GM12878 (cell line): ENCODE results near the gene YEATS2. TPM values are rescaled to one million over a fixed set of nuclear protein-coding genes. Genes with fewer than 3 reads are reported as not detected.
"Not testable (repeated sequence)": the region's sequence is repeated elsewhere in the genome, so short reads cannot be mapped to it uniquely, and the experiment has no call there.

Source experiments
- ATAC-seq: fragments of 200-7000 bp; cut with Tn5 transposase; 3 replicates; pipeline ENCODE4 v1.9.1; 2020; ENCODE audit warnings: mild to moderate bottlenecking, moderate library complexity
- BruUV-seq: library from RNA; stranded (reverse); fragments of 400-500 nt; replicated peaks from 2 replicates; lab custom pipeline; 2021; lab: Mats Ljungman, UMichigan
- CTCF ChIA-PET: fragments of 300-600 bp; sonication (Branson Sonifier 250); formaldehyde crosslinking; extraction: SDS; loops from one replicate; lab custom pipeline; 2021; ENCODE audit warnings: inconsistent platforms; lab: Yijun Ruan, JAX
- POLR2A ChIA-PET: fragments of 350-600 bp; formaldehyde crosslinking; extraction: SDS; loops from one replicate; lab custom pipeline; 2021; ENCODE audit warnings: inconsistent platforms; lab: Charles Lee
- RAD21 ChIA-PET: fragments of 300-600 bp; sonication (Branson Sonifier 250); formaldehyde crosslinking; loops from one replicate; lab custom pipeline; 2023; ENCODE audit warnings: antibody characterized with exemption; ENCODE audit not compliant: unreplicated experiment; lab: Charles Lee
- SMC1A ChIA-PET: fragments of 300-600 bp; sonication (Branson Sonifier 250); formaldehyde crosslinking; loops from one replicate; lab custom pipeline; 2023; ENCODE audit not compliant: unreplicated experiment, uncharacterized antibody; lab: Charles Lee
- DNase-seq: peaks from one replicate; pipeline ENCODE4 v3.0.0-alpha.2; 2011; ENCODE audit warnings: low read depth, low spot score
- FAIRE-seq: peaks from 3 replicates; lab custom pipeline; 2011; peaks lifted over from hg19 to GRCh38; lab: Jason Lieb, UNC
- H2AFZ ChIP-seq: 2 replicates; pipeline ENCODE4 v1.6.0; 2011; ENCODE audit warnings: low read depth, low read length, control low read depth; ENCODE audit not compliant: control insufficient read depth
- H3K27ac ChIP-seq: 2 replicates; pipeline ENCODE4 v1.5.1; 2011; ENCODE audit warnings: control low read depth; ENCODE audit not compliant: control insufficient read depth, insufficient read depth
- H3K27me3 ChIP-seq, 2 experiments: replicated peaks in 1 of 2; 2 replicates each; pipeline versions ENCODE4 v1.6.0 to v1.6.1; 2011; ENCODE audit warnings: low read length in 1 of 2; ENCODE audit not compliant: control insufficient read depth in 2 of 2, insufficient read depth in 2 of 2
- H3K36me3 ChIP-seq, 2 experiments: 2 replicates each; pipeline ENCODE4 v1.5.1; 2011; ENCODE audit warnings: low read length in 1 of 2; ENCODE audit not compliant: control insufficient read depth in 2 of 2, insufficient read depth in 2 of 2
- H3K4me1 ChIP-seq: 2 replicates; pipeline ENCODE4 v1.6.1; 2011; ENCODE audit warnings: mild to moderate bottlenecking, low read length, moderate library complexity, mixed read lengths; ENCODE audit not compliant: control insufficient read depth, insufficient read depth
- H3K4me2 ChIP-seq: 2 replicates; pipeline ENCODE4 v1.6.0; 2011; ENCODE audit warnings: control low read depth; ENCODE audit not compliant: control insufficient read depth, insufficient read depth
- H3K4me3 ChIP-seq: fragments of 200-600 bp; sonication (generic); 2 replicates; pipeline ENCODE4 v1.5.1; 2016
- H3K79me2 ChIP-seq: 2 replicates; pipeline ENCODE4 v1.6.0; 2011; ENCODE audit warnings: low read length; ENCODE audit not compliant: control insufficient read depth, insufficient read depth
- H3K9ac ChIP-seq: 2 replicates; pipeline ENCODE4 v1.8.0; 2011; ENCODE audit warnings: low read length, control low read depth, mixed read lengths; ENCODE audit not compliant: control insufficient read depth, insufficient read depth
- H3K9me3 ChIP-seq: replicated peaks from 3 replicates; pipeline ENCODE4 v1.5.1; 2011; ENCODE audit warnings: mild to moderate bottlenecking, low read length; ENCODE audit not compliant: control insufficient read depth, insufficient read depth
- H4K20me1 ChIP-seq: 2 replicates; pipeline ENCODE4 v1.6.0; 2011; ENCODE audit not compliant: control insufficient read depth, insufficient read depth
- DPF2 ChIP-seq: fragments of 450-650 bp; IDR thresholded peaks from 2 replicates; pipeline ENCODE4 v1.6.1; 2017; ENCODE audit warnings: mild to moderate bottlenecking
- EP300 ChIP-seq, 2 experiments: fragments of 150-350 bp in 1 of 2; IDR thresholded peaks; 2 replicates each; pipeline ENCODE4 v1.6.1; 2011 to 2012; ENCODE audit warnings: low read depth in 2 of 2, low read length in 2 of 2, borderline replicate concordance in 1 of 2, improper control_type of control experiment in 1 of 2, inconsistent platforms in 1 of 2; ENCODE audit not compliant: control insufficient read depth in 1 of 2
- GATAD2B ChIP-seq: fragments of 450-650 bp; conservative IDR thresholded peaks from 2 replicates; pipeline ENCODE4 v1.6.1; 2017; ENCODE audit warnings: low read depth, mild to moderate bottlenecking, moderate library complexity
- HDGF ChIP-seq: fragments of 450-650 bp; IDR thresholded peaks from 2 replicates; pipeline ENCODE4 v1.6.1; 2016; ENCODE audit warnings: antibody characterized with exemption
- HSF1 ChIP-seq: fragments of 150-350 bp; IDR thresholded peaks from 2 replicates; pipeline ENCODE4 v1.6.1; 2014; ENCODE audit warnings: mild to moderate bottlenecking, low read depth, low read length
- IKZF2 ChIP-seq, 2 experiments: fragments of 450-650 bp; IDR thresholded peaks; 2 replicates each; pipeline ENCODE4 v1.6.1; 2017; ENCODE audit warnings: mild to moderate bottlenecking in 2 of 2, moderate library complexity in 2 of 2
- RAD21 ChIP-seq: IDR thresholded peaks from 2 replicates; pipeline ENCODE4 v1.6.1; 2011; ENCODE audit warnings: mild to moderate bottlenecking, low read depth, low read length, moderate library complexity; ENCODE audit not compliant: insufficient read depth
- SKIL ChIP-seq: fragments of 450-650 bp; IDR thresholded peaks from 2 replicates; pipeline ENCODE4 v1.6.1; 2017; ENCODE audit warnings: mild to moderate bottlenecking, low read depth, inconsistent platforms; ENCODE audit not compliant: poor library complexity, severe bottlenecking
- SMAD1 ChIP-seq: fragments of 450-650 bp; IDR thresholded peaks from 2 replicates; pipeline ENCODE4 v1.6.1; 2018; ENCODE audit warnings: mild to moderate bottlenecking, low read depth; ENCODE audit not compliant: partially characterized antibody
- USF2 ChIP-seq: IDR thresholded peaks from 2 replicates; pipeline ENCODE4 v1.6.1; 2011; ENCODE audit warnings: low read depth, low read length, improper control_type of control experiment, borderline replicate concordance
- WGBS: methylation state at CpG from one replicate; pipeline ENCODE4 v1.1.6; 2016; ENCODE audit warnings: low lambda C conversion rate; ENCODE audit not compliant: insufficient replicate concordance, insufficient coverage; ENCODE audit errors: missing lambda C conversion rate; 5-methylcytosine and 5-hydroxymethylcytosine counted together
- in situ Hi-C: fragments of 300-500 bp; cut with MboI; formaldehyde crosslinking; loops from 9 replicates; pipeline ENCODE4 v1.14.3; 2018; ENCODE audit warnings: mixed read lengths
- intact Hi-C: fragments of 100-400 bp; cut with micrococcal nuclease; formaldehyde crosslinking; loops from one replicate; pipeline ENCODE4 v1.14.2; 2022; ENCODE audit not compliant: unreplicated experiment
- polyA plus RNA-seq, 11 experiments: library from polyadenylated mRNA; depleted of rRNA in 4 of 11; unstranded in 6 of 11; stranded (reverse) in 5 of 11; fragments of >200 nt; fragmentation: Nextera tagmentation in 4 of 11; fragmentation: Illumina TruSeq in 1 of 11; extraction: Ambion mirVana in 4 of 11; extraction: Trizol in 1 of 11; gene quantifications; 1 replicate in 1 of 11; 2 replicates in 10 of 11; pipeline versions ENCODE4 v1.2.1 to v1.2.3, GENCODE V29; 2011 to 2016; ENCODE audit warnings: inconsistent platforms in 2 of 11, missing spikeins in 2 of 11, low read depth in 1 of 11
- total RNA-seq, 4 experiments: library from RNA; depleted of rRNA in 3 of 4; stranded (reverse); fragments of >200 nt in 3 of 4; fragmentation: Illumina TruSeq in 1 of 4; extraction: Trizol in 1 of 4; gene quantifications; 2 replicates each; pipeline versions ENCODE4 v1.2.1 to v1.2.3, GENCODE V29; 2013 to 2021

YEATS2 gene
- total and polyA plus RNA-seq, 10 of the 15 experiments (the other 5 are each of a cell fraction or from before 2014, with no cell fraction given): 1.9 to 65.3 (median 25.8) TPM

GRCh38 chr3:183737116-183737515 is 39.5 kb downstream of the YEATS2 start:
- H3K4me1 ChIP-seq: no peaks in the 10 kb centered on the region
- no peak overlapping the region for H3K9ac ChIP-seq
- peaks cover 10 to 26% of the 10 kb centered on the region in 2 experiments for H3K36me3 ChIP-seq
- in situ Hi-C loops (no loop called here), intact Hi-C loops (no loop called here)
- no TSS peak for BruUV-seq
- CTCF ChIA-PET: no interaction called here
- ATAC-seq: no peak
- peaks cover 2% of the 10 kb centered on the region; the same call in 1 of the 3 replicates for H3K9me3 ChIP-seq
- no peak overlapping the region for H2AFZ ChIP-seq
- FAIRE-seq: no peak
- no peak overlapping the region for H3K4me3 ChIP-seq
- no peaks in the 10 kb centered on the region for H3K79me2 ChIP-seq
- H3K4me2 ChIP-seq: no peak overlapping the region
- no peaks in the 10 kb centered on the region for H3K27me3 ChIP-seq
- DNase-seq: no peak
- SMC1A ChIA-PET: no interaction called here
- 97% methylated on average over 2 of the region's 2 CpGs for WGBS
- no peak overlapping the region for H3K27ac ChIP-seq
- POLR2A ChIA-PET: no interaction called here
- RAD21 ChIA-PET: no interaction called here
- TF ChIP-seq HDGF (no peak), HSF1 (no peak), SKIL (no peak), SMAD1 (no peak), EP300 (IDR thresholded peaks at IDR 0.05; ENCODE audit: borderline replicate concordance in 1 of 2, control insufficient read depth in 1 of 2, low read depth in 2 of 2, low read length in 2 of 2) (no peak), IKZF2 (IDR thresholded peaks at IDR 0.05) (no peak), GATAD2B (no peak), DPF2 (no peak), USF2 (no peak), RAD21 (no peak)
- no peaks in the 10 kb centered on the region for H4K20me1 ChIP-seq

- H3K4me2 ChIP-seq, in situ Hi-C loops, H2AFZ ChIP-seq, H3K9me3 ChIP-seq, FAIRE-seq, H3K4me3 ChIP-seq, BruUV-seq, intact Hi-C loops, ATAC-seq, H3K9ac ChIP-seq, RAD21 ChIA-PET, H4K20me1 ChIP-seq, H3K79me2 ChIP-seq, H3K4me1 ChIP-seq, H3K27me3 ChIP-seq, DNase-seq, SMC1A ChIA-PET, H3K27ac ChIP-seq: not testable (repeated sequence)
- POLR2A ChIA-PET: interaction anchor here (0.6 kb wide), 1 partner anchor 533 kb away, joined by 6 read pairs; no protein-coding TSS in a partner anchor
- no CpG with 5 or more reads among the region's 1 CpG for WGBS
- H3K36me3 ChIP-seq: peaks cover 4 to 17% of the 10 kb centered on the region in 2 experiments; a peak in 3 of 4 replicates
- CTCF ChIA-PET: interaction anchor here (0.6 kb wide), 1 partner anchor 987 kb away, joined by 3 read pairs; no protein-coding TSS in a partner anchor
Observed at GRCh38 chr3:183740154-183740553, 42.6 kb downstream of the YEATS2 start.
